DMS153 (cell line): ENCODE results near the gene MRGPRX4.
"Not testable (repeated sequence)": the region's sequence is repeated elsewhere in the genome, so short reads cannot be mapped to it uniquely, and the experiment has no call there.

Experiments
- DNase-seq: peaks from one replicate; lab custom pipeline; 2025; lab: John Stamatoyannopoulos, UW

MRGPRX4 gene

GRCh38 chr11:18172666-18173065 is at the start of gene MRGPRX4:
Gene MRGPRX4, plus strand, starts transcription at chr11:18172837. Its CDS starts 420 bp downstream, at chr11:18173257.
- DNase-seq = no peak

GRCh38 chr11:18131115-18131514 is 41.5 kb upstream of the MRGPRX4 start:
- not testable (repeated sequence) for DNase-seq

- no peak for DNase-seq
Measured at GRCh38 chr11:18132341-18132740, 40.3 kb upstream of the MRGPRX4 start, which contains the start of gene MRGPRX3. Gene MRGPRX3, plus strand, starts transcription at chr11:18132571. Its CDS starts 4,632 bp downstream, at chr11:18137203.

GRCh38 chr11:18135308-18135707 is 37.3 kb upstream of the MRGPRX4 start:
- DNase-seq = no peak

GRCh38 chr11:18137186-18137800 is 35.3 kb upstream of the MRGPRX4 start:
- no peak for DNase-seq

GRCh38 chr11:18140145-18140544 is 32.5 kb upstream of the MRGPRX4 start:
- DNase-seq = no peak

GRCh38 chr11:18144243-18144642 is 28.4 kb upstream of the MRGPRX4 start:
- DNase-seq = no peak

- no peak for DNase-seq
Measured at GRCh38 chr11:18145025-18145424, 27.6 kb upstream of the MRGPRX4 start.

GRCh38 chr11:18145837-18146236 is 26.8 kb upstream of the MRGPRX4 start:
- DNase-seq = no peak

- DNase-seq = no peak
Measured at GRCh38 chr11:18151581-18151980, 21.1 kb upstream of the MRGPRX4 start.

GRCh38 chr11:18168372-18168771 is 4.3 kb upstream of the MRGPRX4 start:
- DNase-seq = no peak

- no peak for DNase-seq
Measured at GRCh38 chr11:18171377-18172000, 1.1 kb upstream of the MRGPRX4 start.

- DNase-seq = no peak
Measured at GRCh38 chr11:18173225-18173866, 709 bp downstream of the MRGPRX4 start.

- DNase-seq = no peak
Measured at GRCh38 chr11:18188796-18189195, 16.2 kb downstream of the MRGPRX4 start.

GRCh38 chr11:18189476-18190245 is 17.0 kb downstream of the MRGPRX4 start:
- not testable (repeated sequence) for DNase-seq

GRCh38 chr11:18191376-18191775 is 18.7 kb downstream of the MRGPRX4 start:
- no peak for DNase-seq

GRCh38 chr11:18193010-18193409 is 20.4 kb downstream of the MRGPRX4 start:
- DNase-seq = peak; percentile 27

GRCh38 chr11:18196532-18196931 is 23.9 kb downstream of the MRGPRX4 start:
- no peak for DNase-seq

GRCh38 chr11:18197738-18198137 is 25.1 kb downstream of the MRGPRX4 start:
- DNase-seq = not testable (repeated sequence)

- DNase-seq = no peak
Measured at GRCh38 chr11:18203723-18204122, 31.1 kb downstream of the MRGPRX4 start.

GRCh38 chr11:18204220-18204619 is 31.6 kb downstream of the MRGPRX4 start:
- DNase-seq = no peak

GRCh38 chr11:18204771-18205170 is 32.1 kb downstream of the MRGPRX4 start:
- no peak for DNase-seq
